ENCODE data around the gene HAPLN1.
"Not testable (repeated sequence)": the region's sequence is repeated elsewhere in the genome, so short reads cannot be mapped to it uniquely, and the experiment has no call there.

Gene HAPLN1

GRCh38 chr5:83720836-83721537 is at the start of gene HAPLN1:
TSS of gene HAPLN1 (minus strand) at chr5:83720855. CDS start at chr5:83673523, 47,332 bp downstream.
- Histone ChIP-seq H3K27ac (ENCODE audit: low read depth, low read length) (no peak within 1 kb of the TSS), H3K4me3 (ENCODE audit: low read length) (peak within 1 kb of the TSS; percentile 71), H3K27me3 (ENCODE audit: control insufficient read depth, insufficient read depth, low read length) (no peaks in the 10 kb centered on the region), H3K4me1 (ENCODE audit: control insufficient read depth, insufficient read depth, low read length) (no peaks in the 10 kb centered on the region), H3K36me3 (ENCODE audit: control insufficient read depth, insufficient read depth, low read length) (no peaks in the 10 kb centered on the region), H3K9ac (ENCODE audit: low read length) (no peak within 1 kb of the TSS)

- no peak overlapping the region for H3K4me3 ChIP-seq (ENCODE audit: low read length)
- H3K9ac ChIP-seq (ENCODE audit: low read length) = no peak overlapping the region
- H3K27ac ChIP-seq (ENCODE audit: low read depth, low read length) = no peak overlapping the region
- H3K36me3 ChIP-seq (ENCODE audit: control insufficient read depth, insufficient read depth, low read length) = no peaks in the 10 kb centered on the region
- H3K4me1 ChIP-seq (ENCODE audit: control insufficient read depth, insufficient read depth, low read length) = no peaks in the 10 kb centered on the region
- no peaks in the 10 kb centered on the region for H3K27me3 ChIP-seq (ENCODE audit: control insufficient read depth, insufficient read depth, low read length)
These were observed 46.8 kb upstream of the HAPLN1 start for GRCh38 chr5:83767409-83767992.

GRCh38 chr5:83764101-83764500 is 43.4 kb upstream of the HAPLN1 start:
- H3K27ac ChIP-seq (ENCODE audit: low read depth, low read length) = no peak overlapping the region
- H3K4me1 ChIP-seq (ENCODE audit: control insufficient read depth, insufficient read depth, low read length) = no peaks in the 10 kb centered on the region
- H3K36me3 ChIP-seq (ENCODE audit: control insufficient read depth, insufficient read depth, low read length) = no peaks in the 10 kb centered on the region
- H3K27me3 ChIP-seq (ENCODE audit: control insufficient read depth, insufficient read depth, low read length) = no peaks in the 10 kb centered on the region
- no peak overlapping the region for H3K4me3 ChIP-seq (ENCODE audit: low read length)
- no peak overlapping the region for H3K9ac ChIP-seq (ENCODE audit: low read length)

- H3K4me1 ChIP-seq (ENCODE audit: control insufficient read depth, insufficient read depth, low read length) = no peaks in the 10 kb centered on the region
- H3K9ac ChIP-seq (ENCODE audit: low read length) = no peak overlapping the region
- no peaks in the 10 kb centered on the region for H3K27me3 ChIP-seq (ENCODE audit: control insufficient read depth, insufficient read depth, low read length)
- no peaks in the 10 kb centered on the region for H3K36me3 ChIP-seq (ENCODE audit: control insufficient read depth, insufficient read depth, low read length)
- no peak overlapping the region for H3K4me3 ChIP-seq (ENCODE audit: low read length)
- no peak overlapping the region for H3K27ac ChIP-seq (ENCODE audit: low read depth, low read length)
These were observed 39.9 kb upstream of the HAPLN1 start for GRCh38 chr5:83760579-83760978.

DNA sequence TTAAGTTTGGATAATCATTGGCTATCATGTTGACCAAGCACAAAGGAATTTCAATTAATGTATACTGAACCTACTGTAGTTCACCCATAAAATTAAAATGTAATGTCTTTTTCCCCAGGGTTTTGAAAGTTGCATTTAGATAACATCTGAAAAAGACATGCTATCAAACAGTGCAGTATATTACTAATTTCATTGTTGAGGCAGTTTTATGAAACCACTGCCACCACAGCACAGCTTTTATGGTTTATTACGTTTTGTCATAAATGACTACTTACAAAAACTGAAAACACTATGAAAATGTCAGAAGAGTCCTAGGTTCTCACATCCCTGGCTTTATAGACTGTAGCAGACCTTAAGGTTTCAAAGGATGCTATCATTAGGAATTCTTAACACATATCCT is 32.0 kb upstream of the HAPLN1 start:
- no peak overlapping the region for H3K27ac ChIP-seq (ENCODE audit: low read depth, low read length)
- H3K27me3 ChIP-seq (ENCODE audit: control insufficient read depth, insufficient read depth, low read length) = no peaks in the 10 kb centered on the region
- H3K36me3 ChIP-seq (ENCODE audit: control insufficient read depth, insufficient read depth, low read length) = no peaks in the 10 kb centered on the region
- H3K9ac ChIP-seq (ENCODE audit: low read length) = no peak overlapping the region
- no peak overlapping the region for H3K4me3 ChIP-seq (ENCODE audit: low read length)
- no peaks in the 10 kb centered on the region for H3K4me1 ChIP-seq (ENCODE audit: control insufficient read depth, insufficient read depth, low read length)

GRCh38 chr5:83751201-83751600 is 30.5 kb upstream of the HAPLN1 start:
- H3K27me3 ChIP-seq (ENCODE audit: control insufficient read depth, insufficient read depth, low read length) = no peaks in the 10 kb centered on the region
- no peak overlapping the region for H3K9ac ChIP-seq (ENCODE audit: low read length)
- H3K27ac ChIP-seq (ENCODE audit: low read depth, low read length) = no peak overlapping the region
- H3K4me3 ChIP-seq (ENCODE audit: low read length) = no peak overlapping the region
- no peaks in the 10 kb centered on the region for H3K4me1 ChIP-seq (ENCODE audit: control insufficient read depth, insufficient read depth, low read length)
- H3K36me3 ChIP-seq (ENCODE audit: control insufficient read depth, insufficient read depth, low read length) = no peaks in the 10 kb centered on the region

- H3K36me3 ChIP-seq (ENCODE audit: control insufficient read depth, insufficient read depth, low read length) = no peaks in the 10 kb centered on the region
- H3K4me3 ChIP-seq (ENCODE audit: low read length) = no peak overlapping the region
- H3K27me3 ChIP-seq (ENCODE audit: control insufficient read depth, insufficient read depth, low read length) = no peaks in the 10 kb centered on the region
- H3K9ac ChIP-seq (ENCODE audit: low read length) = no peak overlapping the region
- no peaks in the 10 kb centered on the region for H3K4me1 ChIP-seq (ENCODE audit: control insufficient read depth, insufficient read depth, low read length)
- no peak overlapping the region for H3K27ac ChIP-seq (ENCODE audit: low read depth, low read length)
These were observed 30.1 kb upstream of the HAPLN1 start for GRCh38 chr5:83750749-83751148.

DNA sequence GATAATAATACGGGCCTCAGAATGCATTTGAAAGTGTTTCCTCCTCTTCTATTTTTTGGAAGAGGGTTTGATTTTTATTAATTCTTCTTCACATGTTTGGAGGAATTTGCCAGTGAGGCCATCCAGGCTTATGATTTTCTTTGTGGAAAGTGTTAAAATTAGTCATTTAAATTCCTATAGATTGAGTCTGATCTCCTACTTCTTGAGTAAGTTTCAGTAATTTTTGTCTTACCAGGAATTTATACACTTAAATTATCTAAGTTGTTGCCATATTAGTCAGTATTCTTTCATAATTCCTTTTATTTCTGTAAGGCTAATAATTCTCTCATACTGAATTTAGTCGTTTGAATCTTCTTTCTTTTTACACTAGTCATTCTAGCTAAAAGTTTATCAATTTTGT is 25.2 kb upstream of the HAPLN1 start:
- Histone ChIP-seq H3K4me1 (ENCODE audit: control insufficient read depth, insufficient read depth, low read length) (no peaks in the 10 kb centered on the region), H3K27ac (ENCODE audit: low read depth, low read length) (no peak overlapping the region), H3K9ac (ENCODE audit: low read length) (no peak overlapping the region), H3K4me3 (ENCODE audit: low read length) (no peak overlapping the region), H3K36me3 (ENCODE audit: control insufficient read depth, insufficient read depth, low read length) (no peaks in the 10 kb centered on the region), H3K27me3 (ENCODE audit: control insufficient read depth, insufficient read depth, low read length) (no peaks in the 10 kb centered on the region)

DNA sequence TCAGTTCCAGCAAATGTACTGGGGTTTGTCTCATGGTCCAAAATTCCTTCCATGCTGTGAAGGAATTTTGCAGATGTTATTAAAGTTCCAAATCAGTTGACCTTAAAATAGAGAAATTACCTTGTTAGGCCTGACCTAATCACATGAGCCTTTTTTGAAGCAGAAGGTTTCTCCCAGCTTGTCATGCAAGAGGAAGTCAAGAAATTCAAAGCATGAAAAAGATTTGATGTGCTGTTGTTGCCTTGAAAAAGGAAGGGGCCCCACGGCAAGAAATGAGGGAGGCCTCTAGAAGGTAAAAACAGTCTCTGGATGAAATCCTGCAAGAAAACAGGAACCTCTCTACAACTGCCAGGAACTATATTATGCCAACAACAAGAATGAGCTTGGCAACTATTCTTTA is 24.2 kb upstream of the HAPLN1 start:
- H3K9ac ChIP-seq (ENCODE audit: low read length) = no peak overlapping the region
- no peaks in the 10 kb centered on the region for H3K27me3 ChIP-seq (ENCODE audit: control insufficient read depth, insufficient read depth, low read length)
- H3K27ac ChIP-seq (ENCODE audit: low read depth, low read length) = no peak overlapping the region
- no peaks in the 10 kb centered on the region for H3K36me3 ChIP-seq (ENCODE audit: control insufficient read depth, insufficient read depth, low read length)
- H3K4me3 ChIP-seq (ENCODE audit: low read length) = no peak overlapping the region
- H3K4me1 ChIP-seq (ENCODE audit: control insufficient read depth, insufficient read depth, low read length) = no peaks in the 10 kb centered on the region

- Histone ChIP-seq H3K36me3 (ENCODE audit: control insufficient read depth, insufficient read depth, low read length) (no peaks in the 10 kb centered on the region), H3K27ac (ENCODE audit: low read depth, low read length) (no peak overlapping the region), H3K4me1 (ENCODE audit: control insufficient read depth, insufficient read depth, low read length) (no peaks in the 10 kb centered on the region), H3K27me3 (ENCODE audit: control insufficient read depth, insufficient read depth, low read length) (no peaks in the 10 kb centered on the region), H3K9ac (ENCODE audit: low read length) (no peak overlapping the region), H3K4me3 (ENCODE audit: low read length) (no peak overlapping the region)
These were observed 21.4 kb upstream of the HAPLN1 start for GRCh38 chr5:83742089-83742488.

DNA sequence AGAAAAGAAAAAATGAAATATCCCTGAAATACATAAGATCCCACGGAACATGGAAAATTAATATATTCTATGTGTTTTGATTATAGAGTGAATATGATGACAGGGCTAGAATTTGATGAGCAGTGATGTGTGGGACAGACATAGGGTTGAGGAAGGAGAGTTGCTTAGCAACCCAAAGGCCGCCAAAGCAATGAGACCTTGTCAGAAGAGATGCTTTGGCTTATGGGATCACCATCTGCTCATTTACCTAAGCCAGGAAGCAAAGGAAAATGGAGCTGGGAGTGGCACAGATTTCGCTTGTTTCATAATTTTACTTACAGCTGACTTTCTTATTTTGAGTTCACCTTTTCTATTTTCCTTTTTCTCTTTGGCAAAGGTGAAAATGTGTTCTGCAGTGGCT is 20.9 kb upstream of the HAPLN1 start:
- Histone ChIP-seq H3K36me3 (ENCODE audit: control insufficient read depth, insufficient read depth, low read length) (no peaks in the 10 kb centered on the region), H3K4me3 (ENCODE audit: low read length) (no peak overlapping the region), H3K4me1 (ENCODE audit: control insufficient read depth, insufficient read depth, low read length) (no peaks in the 10 kb centered on the region), H3K9ac (ENCODE audit: low read length) (no peak overlapping the region), H3K27ac (ENCODE audit: low read depth, low read length) (no peak overlapping the region), H3K27me3 (ENCODE audit: control insufficient read depth, insufficient read depth, low read length) (no peaks in the 10 kb centered on the region)

GRCh38 chr5:83740741-83741140 is 20.1 kb upstream of the HAPLN1 start:
- no peak overlapping the region for H3K4me3 ChIP-seq (ENCODE audit: low read length)
- no peaks in the 10 kb centered on the region for H3K4me1 ChIP-seq (ENCODE audit: control insufficient read depth, insufficient read depth, low read length)
- no peaks in the 10 kb centered on the region for H3K27me3 ChIP-seq (ENCODE audit: control insufficient read depth, insufficient read depth, low read length)
- no peaks in the 10 kb centered on the region for H3K36me3 ChIP-seq (ENCODE audit: control insufficient read depth, insufficient read depth, low read length)
- no peak overlapping the region for H3K9ac ChIP-seq (ENCODE audit: low read length)
- no peak overlapping the region for H3K27ac ChIP-seq (ENCODE audit: low read depth, low read length)

GRCh38 chr5:83736169-83736568 is 15.5 kb upstream of the HAPLN1 start:
- not testable (repeated sequence) for H3K27me3 ChIP-seq (ENCODE audit: control insufficient read depth, insufficient read depth, low read length); H3K36me3 ChIP-seq (ENCODE audit: control insufficient read depth, insufficient read depth, low read length); H3K4me3 ChIP-seq (ENCODE audit: low read length); H3K27ac ChIP-seq (ENCODE audit: low read depth, low read length); H3K4me1 ChIP-seq (ENCODE audit: control insufficient read depth, insufficient read depth, low read length); H3K9ac ChIP-seq (ENCODE audit: low read length)
